Activated T-cell treated with anti-CD3 and anti-CD28 coated beads, Interleukin-2, amount 50 U/mL, for 4 hours (primary cell): ENCODE data around the gene CAPN9. TPM values are rescaled to one million over a fixed set of nuclear protein-coding genes. Genes with fewer than 3 reads are reported as not detected.

ENCODE experiments used
- total RNA-seq, 3 donors: library from RNA; stranded (reverse); gene quantifications; one replicate each; pipeline ENCODE4 v1.2.1, GENCODE V29; 2021

CAPN9 gene
- total RNA-seq, 3 donors from 2014 or later, result not detected

Other genes with a start within 250 kb of the CAPN9 start
- 10 to 100 TPM; 44.9 to 52.7 (median 51.1) TPM for gene COG2, start 104.9 kb upstream of the CAPN9 start, total RNA-seq
- under 1 TPM; 0.66 to 0.79 (median 0.68) TPM for gene AGT, start 33.3 kb upstream of the CAPN9 start, total RNA-seq
- gene C1orf198, start 121.1 kb downstream of the CAPN9 start, total RNA-seq, result 1 to 10 TPM; 4.7 to 5.2 (median 4.9) TPM
- 10 to 100 TPM; 10.5 to 14.3 (median 13.1) TPM for gene TTC13, start 231.5 kb downstream of the CAPN9 start, total RNA-seq
- 10 to 100 TPM; 15.9 to 19.3 (median 16.5) TPM for gene ARV1, start 231.7 kb downstream of the CAPN9 start, total RNA-seq